ENCODE results near the gene NPR3.

Gene NPR3, protein sequence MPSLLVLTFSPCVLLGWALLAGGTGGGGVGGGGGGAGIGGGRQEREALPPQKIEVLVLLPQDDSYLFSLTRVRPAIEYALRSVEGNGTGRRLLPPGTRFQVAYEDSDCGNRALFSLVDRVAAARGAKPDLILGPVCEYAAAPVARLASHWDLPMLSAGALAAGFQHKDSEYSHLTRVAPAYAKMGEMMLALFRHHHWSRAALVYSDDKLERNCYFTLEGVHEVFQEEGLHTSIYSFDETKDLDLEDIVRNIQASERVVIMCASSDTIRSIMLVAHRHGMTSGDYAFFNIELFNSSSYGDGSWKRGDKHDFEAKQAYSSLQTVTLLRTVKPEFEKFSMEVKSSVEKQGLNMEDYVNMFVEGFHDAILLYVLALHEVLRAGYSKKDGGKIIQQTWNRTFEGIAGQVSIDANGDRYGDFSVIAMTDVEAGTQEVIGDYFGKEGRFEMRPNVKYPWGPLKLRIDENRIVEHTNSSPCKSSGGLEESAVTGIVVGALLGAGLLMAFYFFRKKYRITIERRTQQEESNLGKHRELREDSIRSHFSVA

GRCh38 chr5:32710550-32711361, at the start of gene NPR3:
Gene NPR3, plus strand, starts transcription at chr5:32711321. Its CDS starts 456 bp downstream, at chr5:32711777.
- no peak for FAIRE-seq

GRCh38 chr5:32664523-32664922, 46.6 kb upstream of the NPR3 start:
- no peak for FAIRE-seq

- no peak for FAIRE-seq
Measured at GRCh38 chr5:32668552-32668951, 42.6 kb upstream of the NPR3 start.

DNA sequence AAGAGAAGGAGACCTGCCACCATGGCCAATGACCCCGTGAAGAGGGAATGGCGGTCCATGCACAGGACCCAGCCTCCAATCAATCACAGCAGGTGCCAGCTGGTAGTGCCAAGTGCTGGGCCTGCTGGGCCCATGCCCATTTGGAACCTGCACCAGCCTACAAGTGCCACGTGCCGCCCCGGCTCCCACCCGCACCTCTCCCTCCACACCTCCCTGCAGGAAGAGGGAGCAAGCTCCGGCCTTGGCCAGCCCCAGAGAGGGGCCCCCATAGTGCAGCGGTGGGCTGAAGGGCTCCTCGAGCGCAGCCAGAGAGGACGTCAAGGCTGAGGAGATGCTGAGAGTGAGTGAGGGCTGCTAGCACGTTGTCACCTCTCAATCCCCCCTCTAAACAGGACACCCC, 37.8 kb upstream of the NPR3 start:
- no peak for FAIRE-seq

DNA sequence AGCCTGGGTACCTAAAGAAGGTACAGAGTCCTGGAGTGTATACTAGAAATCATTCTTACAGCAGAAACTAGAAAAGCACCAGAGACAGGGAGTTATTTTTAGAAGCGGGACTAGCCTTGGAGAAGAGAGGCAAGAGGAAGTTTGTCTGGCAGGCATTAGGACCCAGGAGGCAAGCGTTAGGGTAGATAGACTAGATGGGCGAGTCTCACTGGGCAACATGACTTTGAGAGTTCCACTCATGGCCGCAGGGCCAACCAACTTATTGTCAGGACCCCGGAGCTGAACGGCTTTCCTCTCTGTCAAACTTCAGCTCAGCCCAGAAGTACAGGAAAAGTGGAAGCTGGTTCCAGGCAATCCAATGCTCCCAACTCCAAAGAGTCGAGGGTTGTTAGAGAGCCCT, 34.1 kb upstream of the NPR3 start:
- no peak for FAIRE-seq

- FAIRE-seq: no peak
Measured at GRCh38 chr5:32678472-32678871, 32.6 kb upstream of the NPR3 start.

DNA sequence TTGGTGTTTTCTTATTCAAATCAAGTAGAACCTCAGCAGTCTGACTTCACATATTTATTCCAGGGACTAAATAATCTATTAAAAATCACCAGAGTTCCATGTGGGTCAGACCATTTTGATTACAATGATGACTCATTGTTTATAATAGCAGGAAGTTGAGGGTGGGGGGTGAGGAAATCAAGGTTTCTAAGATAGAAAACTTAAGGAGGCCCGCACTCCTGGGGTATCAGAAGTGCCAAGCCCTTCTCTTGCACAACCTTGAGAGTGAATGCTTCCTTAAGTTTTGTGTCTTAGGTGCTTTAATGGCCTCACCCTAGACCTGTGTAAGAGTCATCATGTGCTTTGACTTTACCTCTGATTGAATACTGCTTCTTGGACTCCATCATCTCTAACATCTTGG, 31.9 kb upstream of the NPR3 start:
- FAIRE-seq: no peak

DNA sequence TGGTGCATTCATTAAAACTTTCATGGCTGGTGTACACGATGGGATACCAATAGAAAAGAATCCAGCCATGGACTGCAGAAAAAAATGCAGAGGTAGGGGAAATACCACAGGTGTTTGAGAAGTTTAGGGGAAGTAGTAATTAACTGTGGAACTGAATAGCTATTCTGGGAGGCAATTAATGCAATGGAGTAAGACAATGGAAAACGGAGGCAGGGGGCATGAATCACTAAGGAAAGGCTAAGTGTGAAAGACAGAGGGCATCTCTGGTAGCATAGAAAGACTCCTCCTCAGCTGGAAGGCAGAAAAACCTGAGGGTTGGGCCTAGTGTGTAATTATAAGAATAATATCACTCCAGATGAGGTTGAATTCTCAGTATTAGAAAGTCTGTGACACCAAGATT, 30.9 kb upstream of the NPR3 start:
- FAIRE-seq: no peak

- no peak for FAIRE-seq
Measured at GRCh38 chr5:32683125-32683524, 28.0 kb upstream of the NPR3 start.

DNA sequence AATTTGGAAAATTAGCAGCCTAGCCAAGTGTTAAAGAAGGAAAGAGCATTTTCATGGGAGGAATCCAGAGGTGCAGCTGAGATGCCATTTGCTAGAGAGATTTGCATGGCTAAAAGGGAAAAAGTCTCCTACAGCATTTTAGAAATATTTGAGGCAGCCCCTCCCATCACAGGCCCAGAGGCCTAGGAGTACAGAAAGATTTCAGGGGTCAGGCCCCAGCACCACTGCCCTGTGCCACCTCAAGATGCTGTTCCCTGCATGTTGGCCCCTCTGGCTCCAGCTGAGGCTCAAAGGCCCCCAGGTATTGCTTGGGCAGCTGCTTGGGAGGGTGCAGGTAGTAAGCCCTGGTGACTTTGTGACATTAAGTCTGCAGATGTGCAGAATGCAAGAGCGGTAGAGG, 26.9 kb upstream of the NPR3 start:
- no peak for FAIRE-seq

DNA sequence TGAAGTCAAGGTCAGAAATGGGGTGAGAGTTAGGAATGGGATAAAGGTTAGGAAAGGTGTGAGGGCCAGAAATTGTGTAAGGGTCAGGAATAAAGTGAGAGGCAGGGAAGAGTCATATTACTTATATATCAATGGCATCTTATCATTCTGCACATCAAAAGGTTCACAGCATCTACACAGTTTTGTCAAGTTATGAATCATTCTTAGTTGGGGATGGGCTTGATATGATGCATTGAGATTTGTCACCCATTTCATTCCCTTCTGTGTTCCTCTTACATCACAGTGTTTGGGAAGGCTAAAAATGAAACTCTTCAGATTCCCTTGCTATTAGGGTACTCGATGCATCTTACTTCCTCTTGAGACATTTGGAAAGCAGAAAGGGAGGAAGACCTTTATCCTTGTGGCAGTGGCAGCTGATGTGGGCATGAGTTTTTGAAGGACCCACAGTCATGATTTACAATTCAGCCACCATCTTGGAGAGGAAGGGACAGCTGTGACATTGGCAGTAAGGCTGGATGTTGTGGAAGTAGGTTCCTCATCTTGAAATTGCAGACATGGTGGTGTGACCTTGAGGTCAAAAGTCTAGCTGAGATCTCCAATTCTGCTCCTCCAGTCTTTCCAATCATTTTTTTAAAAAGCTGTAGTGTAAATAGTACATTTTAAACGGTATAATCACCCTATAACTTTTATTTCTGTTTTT, 24.2 kb upstream of the NPR3 start:
- no peak for FAIRE-seq

DNA sequence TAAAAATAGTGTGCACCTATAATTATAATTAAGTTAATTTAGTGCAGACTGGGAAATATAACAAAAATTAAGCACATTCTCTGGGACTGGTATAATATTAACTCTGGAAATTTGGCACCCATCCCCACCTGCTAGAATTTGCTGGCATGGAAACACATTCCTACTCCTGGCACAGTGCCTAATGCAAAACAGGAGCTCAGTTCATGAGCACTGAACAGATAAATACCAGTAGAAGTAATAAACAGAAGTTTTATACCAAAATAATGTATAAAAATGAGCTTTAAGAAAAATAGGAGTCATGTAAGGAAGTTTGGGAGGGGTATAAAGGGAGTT, 23.7 kb upstream of the NPR3 start:
- no peak for FAIRE-seq

GRCh38 chr5:32690153-32690552, 21.0 kb upstream of the NPR3 start:
- no peak for FAIRE-seq

DNA sequence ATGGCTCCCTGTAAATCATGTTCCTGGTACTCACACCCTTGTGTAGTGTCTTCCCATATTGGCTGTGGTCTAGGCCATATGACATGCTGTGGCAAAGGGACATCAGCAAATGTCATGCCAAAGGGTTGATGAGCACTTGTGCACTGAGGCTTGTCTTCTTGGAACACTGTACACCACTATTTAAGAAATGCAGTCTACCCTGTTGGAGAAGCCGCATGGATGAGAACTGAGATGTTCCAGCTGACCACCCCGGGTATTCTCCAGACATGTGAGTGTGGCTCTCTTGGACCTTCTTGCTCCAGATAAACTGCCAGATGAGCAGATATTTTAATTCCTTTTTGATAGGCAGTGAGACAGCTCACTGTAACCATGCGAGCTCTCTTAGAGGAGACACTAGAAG, 20.5 kb upstream of the NPR3 start:
- FAIRE-seq: no peak

GRCh38 chr5:32692036-32692746, 18.9 kb upstream of the NPR3 start:
- no peak for FAIRE-seq

GRCh38 chr5:32703957-32704356, 7.2 kb upstream of the NPR3 start:
- FAIRE-seq: no peak

DNA sequence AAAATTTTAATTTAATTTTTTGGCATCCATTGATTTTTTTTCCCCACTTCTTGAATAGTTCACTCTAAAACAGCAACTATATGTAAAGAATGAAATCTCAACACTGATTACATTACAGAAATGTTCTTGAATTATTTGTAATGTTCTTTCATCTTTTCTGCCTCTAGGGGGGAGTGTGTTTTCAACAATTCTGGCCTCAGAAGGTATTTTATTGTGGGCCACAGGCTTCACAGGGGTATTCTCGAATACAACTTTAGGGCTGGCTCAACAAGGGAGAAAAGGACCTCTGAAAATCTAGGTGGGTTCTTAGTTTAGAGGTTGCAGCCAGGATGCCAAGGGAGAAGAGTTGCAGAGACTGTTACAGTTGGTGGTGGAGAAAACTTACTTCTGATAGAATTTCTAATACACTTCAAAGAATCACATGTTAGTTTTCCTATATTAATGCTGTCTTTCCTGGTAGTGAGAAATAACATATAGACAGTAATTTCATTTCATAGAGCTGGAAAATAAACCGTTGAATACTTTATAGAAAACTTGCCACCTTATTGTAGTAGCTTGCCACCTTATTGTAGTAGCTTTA, 3.6 kb upstream of the NPR3 start:
- FAIRE-seq: no peak

GRCh38 chr5:32708949-32709348, 2.2 kb upstream of the NPR3 start:
- no peak for FAIRE-seq

GRCh38 chr5:32709750-32710549, 1.2 kb upstream of the NPR3 start:
- no peak for FAIRE-seq

DNA sequence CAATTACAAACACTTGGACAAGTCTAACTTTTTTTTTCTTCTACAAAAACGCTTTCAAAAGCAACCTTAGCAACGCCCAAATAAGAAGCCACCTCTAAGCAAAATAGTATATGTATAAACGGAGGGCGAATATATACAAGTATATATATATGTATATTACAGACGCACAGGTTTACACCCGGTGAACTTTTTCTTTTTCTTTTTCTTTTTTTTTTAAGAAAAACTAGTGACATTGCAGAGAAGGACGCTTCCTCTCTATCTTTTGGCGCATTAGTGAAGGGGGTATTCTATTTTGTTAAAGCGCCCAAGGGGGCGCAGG, 200 bp downstream of the NPR3 start:
- no peak for FAIRE-seq

DNA sequence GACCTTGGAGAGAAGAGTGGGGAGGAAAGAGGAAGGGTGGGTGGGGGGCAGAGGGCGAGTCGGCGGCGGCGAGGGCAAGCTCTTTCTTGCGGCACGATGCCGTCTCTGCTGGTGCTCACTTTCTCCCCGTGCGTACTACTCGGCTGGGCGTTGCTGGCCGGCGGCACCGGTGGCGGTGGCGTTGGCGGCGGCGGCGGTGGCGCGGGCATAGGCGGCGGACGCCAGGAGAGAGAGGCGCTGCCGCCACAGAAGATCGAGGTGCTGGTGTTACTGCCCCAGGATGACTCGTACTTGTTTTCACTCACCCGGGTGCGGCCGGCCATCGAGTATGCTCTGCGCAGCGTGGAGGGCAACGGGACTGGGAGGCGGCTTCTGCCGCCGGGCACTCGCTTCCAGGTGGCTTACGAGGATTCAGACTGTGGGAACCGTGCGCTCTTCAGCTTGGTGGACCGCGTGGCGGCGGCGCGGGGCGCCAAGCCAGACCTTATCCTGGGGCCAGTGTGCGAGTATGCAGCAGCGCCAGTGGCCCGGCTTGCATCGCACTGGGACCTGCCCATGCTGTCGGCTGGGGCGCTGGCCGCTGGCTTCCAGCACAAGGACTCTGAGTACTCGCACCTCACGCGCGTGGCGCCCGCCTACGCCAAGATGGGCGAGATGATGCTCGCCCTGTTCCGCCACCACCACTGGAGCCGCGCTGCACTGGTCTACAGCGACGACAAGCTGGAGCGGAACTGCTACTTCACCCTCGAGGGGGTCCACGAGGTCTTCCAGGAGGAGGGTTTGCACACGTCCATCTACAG, 760 bp downstream of the NPR3 start:
- no peak for FAIRE-seq
